Dendritic cell treated with granulocyte-macrophage colony-stimulating factor and Interleukin-4, amounts not matched to agents 40 ng/mL and 50 ng/mL, for 4 days (primary cell): ENCODE results near the gene POLR1G.

Experiments used
- H3K27ac Mint-ChIP-seq: one replicate; pipeline ENCODE4 v1.8.0; 2022; ENCODE audit warnings: mild to moderate bottlenecking, mixed read lengths
- H3K27me3 Mint-ChIP-seq: one replicate; pipeline ENCODE4 v1.8.0; 2022; ENCODE audit warnings: mild to moderate bottlenecking, mixed read lengths
- H3K36me3 Mint-ChIP-seq: one replicate; pipeline ENCODE4 v1.8.0; 2022; ENCODE audit warnings: low read depth, mixed read lengths
- H3K4me1 Mint-ChIP-seq: one replicate; pipeline ENCODE4 v1.8.0; 2022; ENCODE audit warnings: low read depth, mixed read lengths
- H3K4me3 Mint-ChIP-seq: one replicate; pipeline ENCODE4 v1.8.0; 2022; ENCODE audit warnings: mild to moderate bottlenecking, moderate library complexity, mixed read lengths
- H3K9me3 Mint-ChIP-seq: one replicate; pipeline ENCODE4 v1.8.0; 2022; ENCODE audit warnings: mixed read lengths
- intact Hi-C: fragments of 100-400 bp; cut with micrococcal nuclease; formaldehyde crosslinking; loops from one replicate; pipeline ENCODE4 v1.15.0; 2022

Gene POLR1G

GRCh38 chr19:45380107-45380506 lies 26.3 kb upstream of the POLR1G start:
- Mint-ChIP-seq H3K27ac (no peak overlapping the region), H3K36me3 (no peaks in the 10 kb centered on the region), H3K4me3 (no peak overlapping the region), H3K4me1 (peaks cover 13% of the 10 kb centered on the region), H3K9me3 (no peaks in the 10 kb centered on the region), H3K27me3 (peaks cover 27% of the 10 kb centered on the region)
- intact Hi-C loops: no loop called here

GRCh38 chr19:45382426-45382825 lies 24.0 kb upstream of the POLR1G start:
- intact Hi-C loops: no loop called here
- H3K27ac Mint-ChIP-seq: no peak overlapping the region
- peaks cover 23% of the 10 kb centered on the region for H3K4me1 Mint-ChIP-seq

GRCh38 chr19:45385392-45386221 lies 20.8 kb upstream of the POLR1G start:
- Mint-ChIP-seq H3K4me3 (no peak overlapping the region), H3K27ac (no peak overlapping the region), H3K9me3 (no peaks in the 10 kb centered on the region), H3K27me3 (peaks cover 62% of the 10 kb centered on the region), H3K4me1 (peaks cover 10% of the 10 kb centered on the region), H3K36me3 (no peaks in the 10 kb centered on the region)
- intact Hi-C loops: no loop called here

More at GRCh38 chr19:45382426-45382825, 24.0 kb upstream of the POLR1G start:
- H3K36me3 Mint-ChIP-seq: no peaks in the 10 kb centered on the region
- no peaks in the 10 kb centered on the region for H3K9me3 Mint-ChIP-seq
- peaks cover 50% of the 10 kb centered on the region for H3K27me3 Mint-ChIP-seq
- no peak overlapping the region for H3K4me3 Mint-ChIP-seq

- H3K27me3 Mint-ChIP-seq: peaks cover 52% of the 10 kb centered on the region
- no peaks in the 10 kb centered on the region for H3K36me3 Mint-ChIP-seq
- intact Hi-C loops: no loop called here
- H3K27ac Mint-ChIP-seq: no peak overlapping the region
- H3K4me1 Mint-ChIP-seq: peaks cover 15% of the 10 kb centered on the region
- H3K4me3 Mint-ChIP-seq: no peak overlapping the region
- no peaks in the 10 kb centered on the region for H3K9me3 Mint-ChIP-seq
Measured at GRCh38 chr19:45391346-45391745, 15.1 kb upstream of the POLR1G start.

GRCh38 chr19:45391871-45392665 lies 14.4 kb upstream of the POLR1G start:
- no peaks in the 10 kb centered on the region for H3K36me3 Mint-ChIP-seq
- no peak overlapping the region for H3K4me3 Mint-ChIP-seq
- H3K27ac Mint-ChIP-seq: no peak overlapping the region
- peaks cover 15% of the 10 kb centered on the region for H3K4me1 Mint-ChIP-seq
- H3K27me3 Mint-ChIP-seq: peaks cover 51% of the 10 kb centered on the region
- intact Hi-C loops: no loop called here
- H3K9me3 Mint-ChIP-seq: no peaks in the 10 kb centered on the region

GRCh38 chr19:45395821-45396617 lies 10.4 kb upstream of the POLR1G start:
- no peaks in the 10 kb centered on the region for H3K9me3 Mint-ChIP-seq

GRCh38 chr19:45400192-45400591 lies 6.3 kb upstream of the POLR1G start:
- Mint-ChIP-seq H3K27me3 (peaks cover 74% of the 10 kb centered on the region), H3K36me3 (no peaks in the 10 kb centered on the region), H3K27ac (no peak overlapping the region), H3K4me1 (peaks cover 41% of the 10 kb centered on the region), H3K4me3 (no peak overlapping the region), H3K9me3 (no peaks in the 10 kb centered on the region)
- intact Hi-C loops: no loop called here

More at GRCh38 chr19:45395821-45396617, 10.4 kb upstream of the POLR1G start:
- H3K27me3 Mint-ChIP-seq: peaks cover 55% of the 10 kb centered on the region
- H3K4me3 Mint-ChIP-seq: no peak overlapping the region
- intact Hi-C loops: no loop called here
- no peak overlapping the region for H3K27ac Mint-ChIP-seq
- H3K36me3 Mint-ChIP-seq: no peaks in the 10 kb centered on the region
- H3K4me1 Mint-ChIP-seq: peaks cover 21% of the 10 kb centered on the region

- Mint-ChIP-seq H3K36me3 (peaks cover 11% of the 10 kb centered on the region), H3K4me1 (peaks cover 45% of the 10 kb centered on the region), H3K4me3 (no peak overlapping the region), H3K27me3 (peaks cover 61% of the 10 kb centered on the region), H3K27ac (no peak overlapping the region), H3K9me3 (no peaks in the 10 kb centered on the region)
- intact Hi-C loops: no loop called here
Measured at GRCh38 chr19:45401815-45402214, 4.6 kb upstream of the POLR1G start.

GRCh38 chr19:45402298-45403061 lies 4.0 kb upstream of the POLR1G start:
- intact Hi-C loops: no loop called here
- Mint-ChIP-seq H3K36me3 (peaks cover 11% of the 10 kb centered on the region), H3K4me3 (no peak overlapping the region), H3K9me3 (no peaks in the 10 kb centered on the region), H3K4me1 (peaks cover 50% of the 10 kb centered on the region), H3K27ac (no peak overlapping the region), H3K27me3 (peaks cover 54% of the 10 kb centered on the region)

- Mint-ChIP-seq H3K27ac (no peak overlapping the region), H3K9me3 (no peaks in the 10 kb centered on the region), H3K36me3 (peaks cover 11% of the 10 kb centered on the region), H3K4me3 (no peak overlapping the region), H3K27me3 (peaks cover 46% of the 10 kb centered on the region), H3K4me1 (peaks cover 56% of the 10 kb centered on the region)
- intact Hi-C loops: no loop called here
Measured at GRCh38 chr19:45403272-45403671, 3.2 kb upstream of the POLR1G start.

GRCh38 chr19:45403781-45404556 lies 2.5 kb upstream of the POLR1G start:
- no peak overlapping the region for H3K27ac Mint-ChIP-seq
- intact Hi-C loops: no loop called here
- peaks cover 57% of the 10 kb centered on the region for H3K4me1 Mint-ChIP-seq
- no peak overlapping the region for H3K4me3 Mint-ChIP-seq
- peaks cover 43% of the 10 kb centered on the region for H3K27me3 Mint-ChIP-seq
- H3K9me3 Mint-ChIP-seq: no peaks in the 10 kb centered on the region
- peaks cover 11% of the 10 kb centered on the region for H3K36me3 Mint-ChIP-seq

- peak within 1 kb of the TSS; percentile 95 for H3K4me3 Mint-ChIP-seq
- H3K27ac Mint-ChIP-seq: peak within 1 kb of the TSS; percentile 90
- peaks cover 11% of the 10 kb centered on the region for H3K36me3 Mint-ChIP-seq
- intact Hi-C loops: no loop called here
- peaks cover 65% of the 10 kb centered on the region for H3K4me1 Mint-ChIP-seq
- H3K9me3 Mint-ChIP-seq: no peaks in the 10 kb centered on the region
- peaks cover 40% of the 10 kb centered on the region for H3K27me3 Mint-ChIP-seq
Measured at GRCh38 chr19:45404557-45405434, 1.6 kb upstream of the POLR1G start, which contains the start of gene PPP1R13L. Gene PPP1R13L, minus strand, starts transcription at chr19:45405069. Its CDS starts 6,751 bp downstream, at chr19:45398318.
